H1 (cell line): ENCODE measurements around the gene FOXO1. TPM values are rescaled to one million over a fixed set of nuclear protein-coding genes. Genes with fewer than 3 reads are reported as not detected.

Experiments used
- BRCA1 ChIP-seq: IDR thresholded peaks from 2 replicates; pipeline ENCODE4 v1.6.1; 2012; ENCODE audit warnings: low read depth, low read length, improper control_type of control experiment
- CBX8 ChIP-seq: fragments of 300-800, 300-1000 bp; sonication (generic); IDR thresholded peaks from 2 replicates; pipeline ENCODE4 v1.7.1; 2016; ENCODE audit warnings: low read depth, low read length, borderline replicate concordance
- HDAC2 ChIP-seq, 2 experiments: fragments of 300-600 bp in 1 of 2; sonication (generic) in 1 of 2; IDR thresholded peaks; 2 replicates each; pipeline ENCODE4 v1.6.1; 2011 to 2012; ENCODE audit warnings: low read depth in 2 of 2, low read length in 2 of 2, mild to moderate bottlenecking in 2 of 2, moderate library complexity in 2 of 2, borderline replicate concordance in 1 of 2, inconsistent platforms in 1 of 2
- POLR2AphosphoS5 ChIP-seq: IDR thresholded peaks from 2 replicates; pipeline ENCODE4 v1.6.1; 2011; ENCODE audit warnings: low read depth, low read length
- polyA plus RNA-seq, 7 experiments: library from polyadenylated mRNA; depleted of rRNA in 3 of 7; stranded (reverse) in 5 of 7; unstranded in 2 of 7; fragments of >200 nt in 5 of 7; fragments of 200-250 nt in 2 of 7; gene quantifications; 1 replicate in 5 of 7; 2 replicates in 1 of 7; 4 replicates in 1 of 7; pipeline versions ENCODE4 v1.2.1 to v1.2.3, GENCODE V29; 2011 to 2013; ENCODE audit warnings: missing spikeins in 2 of 7, mixed read lengths in 2 of 7
- total RNA-seq: library from RNA; stranded (reverse); fragmentation: NEBNext Ultra II Directional; extraction: Animal tissue kit (Norgen Biotek cat#: 25700); gene quantifications from 2 replicates; pipeline ENCODE4 v1.2.1, GENCODE V29; 2021

The FOXO1 gene
- total and polyA plus RNA-seq, 2 of the 8 experiments (the other 6 are each of a cell fraction or from before 2014, with no cell fraction given), result 35.3 to 56.9 TPM

- no peak for TF ChIP-seq POLR2AphosphoS5
- TF ChIP-seq CBX8, result no peak
- TF ChIP-seq BRCA1, result no peak
- TF ChIP-seq HDAC2 (IDR thresholded peaks at IDR 0.05; ENCODE audit: borderline replicate concordance in 1 of 2, low read depth in 2 of 2, low read length in 2 of 2), result no peak
Observed at GRCh38 chr13:40517486-40518480, 148.7 kb downstream of the FOXO1 start (continued).
